ENCODE results near the gene GOLGA6L10.
"Not testable (repeated sequence)": the region's sequence is repeated elsewhere in the genome, so short reads cannot be mapped to it uniquely, and the experiment has no call there.

Gene GOLGA6L10

DNA sequence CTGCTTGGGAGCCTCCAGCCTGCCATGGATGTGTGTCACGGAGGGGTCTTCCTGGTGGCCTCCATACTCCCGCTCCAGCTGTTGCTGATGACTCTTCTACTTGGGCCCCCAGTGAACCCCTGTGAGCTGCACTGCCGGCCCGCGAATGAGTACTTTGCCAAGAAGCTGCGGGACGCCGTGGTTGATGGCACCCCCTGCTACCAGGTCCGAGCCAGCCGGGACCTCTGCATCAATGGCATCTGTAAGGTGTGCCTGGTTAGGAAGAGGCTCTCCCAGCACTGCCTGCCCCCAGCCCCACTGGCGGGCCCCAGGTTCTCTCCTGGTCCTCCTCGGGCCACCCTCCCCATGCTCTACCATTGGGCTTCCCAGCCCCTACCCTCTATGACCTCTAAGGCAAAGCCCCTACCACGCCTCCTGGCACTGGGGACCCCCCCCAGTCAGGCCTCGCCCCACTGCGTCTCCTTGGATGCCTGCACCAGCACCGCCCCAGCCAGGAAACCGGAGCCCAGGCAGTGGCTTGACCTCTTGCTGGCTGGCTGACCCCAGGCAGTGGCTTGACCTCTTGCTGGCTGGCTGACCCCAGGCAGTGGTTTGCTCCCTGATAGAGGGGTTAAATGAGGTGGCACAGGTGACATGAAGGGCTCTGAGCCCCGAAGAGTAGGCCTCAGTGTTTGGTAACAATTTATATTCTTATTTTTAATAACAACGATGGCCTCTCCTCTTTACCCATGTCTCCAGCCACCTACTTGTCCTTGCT is 29.6 kb downstream of the GOLGA6L10 start:
- not testable (repeated sequence) for H3K27ac ChIP-seq (ENCODE audit: insufficient read depth, low read length, poor library complexity, severe bottlenecking); H3K4me3 ChIP-seq (ENCODE audit: insufficient read depth, low read depth, low read length, poor library complexity, severe bottlenecking); DNase-seq; H3K9me3 ChIP-seq (ENCODE audit: control insufficient read depth, low read length); H3K36me3 ChIP-seq (ENCODE audit: control insufficient read depth, insufficient read depth, low read length); H3K27me3 ChIP-seq (replicated peaks; ENCODE audit: control insufficient read depth, insufficient read depth, low read length, poor library complexity, severe bottlenecking); H3K4me1 ChIP-seq (ENCODE audit: control insufficient read depth, insufficient read depth, low read length, poor library complexity, severe bottlenecking)

DNA sequence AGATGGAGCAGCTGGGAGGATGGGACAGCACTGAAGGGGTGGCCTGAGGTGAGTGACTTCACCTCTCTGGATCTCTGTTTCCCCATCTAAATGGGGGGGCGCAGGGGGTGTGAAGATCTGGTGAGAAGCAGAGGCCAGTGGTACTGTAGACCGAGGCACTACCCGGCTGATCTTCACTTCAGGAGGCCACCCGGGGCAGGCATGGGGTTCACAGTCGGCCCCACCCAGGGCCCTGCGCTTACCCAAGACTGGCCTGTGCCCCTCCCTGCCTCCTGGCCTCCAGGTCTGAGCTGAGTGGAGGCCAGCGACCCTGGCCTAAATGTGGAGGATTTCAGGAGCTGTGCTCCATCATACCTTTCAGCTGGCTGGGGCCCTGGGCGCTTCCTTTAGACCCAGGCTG is 31.0 kb downstream of the GOLGA6L10 start:
- H3K27me3 ChIP-seq (replicated peaks; ENCODE audit: control insufficient read depth, insufficient read depth, low read length, poor library complexity, severe bottlenecking); H3K4me3 ChIP-seq (ENCODE audit: insufficient read depth, low read depth, low read length, poor library complexity, severe bottlenecking); H3K36me3 ChIP-seq (ENCODE audit: control insufficient read depth, insufficient read depth, low read length); H3K27ac ChIP-seq (ENCODE audit: insufficient read depth, low read length, poor library complexity, severe bottlenecking); H3K9me3 ChIP-seq (ENCODE audit: control insufficient read depth, low read length); DNase-seq; H3K4me1 ChIP-seq (ENCODE audit: control insufficient read depth, insufficient read depth, low read length, poor library complexity, severe bottlenecking): not testable (repeated sequence)

GRCh38 chr15:82317516-82317915 is 31.8 kb downstream of the GOLGA6L10 start:
- not testable (repeated sequence) for H3K9me3 ChIP-seq (ENCODE audit: control insufficient read depth, low read length); H3K27me3 ChIP-seq (replicated peaks; ENCODE audit: control insufficient read depth, insufficient read depth, low read length, poor library complexity, severe bottlenecking); H3K27ac ChIP-seq (ENCODE audit: insufficient read depth, low read length, poor library complexity, severe bottlenecking); H3K36me3 ChIP-seq (ENCODE audit: control insufficient read depth, insufficient read depth, low read length); DNase-seq; H3K4me3 ChIP-seq (ENCODE audit: insufficient read depth, low read depth, low read length, poor library complexity, severe bottlenecking); H3K4me1 ChIP-seq (ENCODE audit: control insufficient read depth, insufficient read depth, low read length, poor library complexity, severe bottlenecking)

GRCh38 chr15:82317091-82317489 is 32.2 kb downstream of the GOLGA6L10 start:
- no peaks in the 10 kb centered on the region for H3K4me1 ChIP-seq (ENCODE audit: control insufficient read depth, insufficient read depth, low read length, poor library complexity, severe bottlenecking)
- no peaks in the 10 kb centered on the region for H3K27me3 ChIP-seq (replicated peaks; ENCODE audit: control insufficient read depth, insufficient read depth, low read length, poor library complexity, severe bottlenecking)
- H3K36me3 ChIP-seq (ENCODE audit: control insufficient read depth, insufficient read depth, low read length): no peaks in the 10 kb centered on the region
- H3K27ac ChIP-seq (ENCODE audit: insufficient read depth, low read length, poor library complexity, severe bottlenecking): no peak overlapping the region
- no peak for DNase-seq
- no peaks in the 10 kb centered on the region for H3K9me3 ChIP-seq (ENCODE audit: control insufficient read depth, low read length)
- H3K4me3 ChIP-seq (ENCODE audit: insufficient read depth, low read depth, low read length, poor library complexity, severe bottlenecking): no peak overlapping the region

GRCh38 chr15:82316247-82317090 is 32.8 kb downstream of the GOLGA6L10 start:
- H3K9me3 ChIP-seq (ENCODE audit: control insufficient read depth, low read length); H3K27ac ChIP-seq (ENCODE audit: insufficient read depth, low read length, poor library complexity, severe bottlenecking); H3K4me1 ChIP-seq (ENCODE audit: control insufficient read depth, insufficient read depth, low read length, poor library complexity, severe bottlenecking); H3K4me3 ChIP-seq (ENCODE audit: insufficient read depth, low read depth, low read length, poor library complexity, severe bottlenecking); DNase-seq; H3K36me3 ChIP-seq (ENCODE audit: control insufficient read depth, insufficient read depth, low read length); H3K27me3 ChIP-seq (replicated peaks; ENCODE audit: control insufficient read depth, insufficient read depth, low read length, poor library complexity, severe bottlenecking): not testable (repeated sequence)

GRCh38 chr15:82315519-82316246 is 33.6 kb downstream of the GOLGA6L10 start:
- Histone ChIP-seq H3K9me3 (ENCODE audit: control insufficient read depth, low read length) (no peaks in the 10 kb centered on the region), H3K36me3 (ENCODE audit: control insufficient read depth, insufficient read depth, low read length) (no peaks in the 10 kb centered on the region), H3K27ac (ENCODE audit: insufficient read depth, low read length, poor library complexity, severe bottlenecking) (no peak overlapping the region), H3K4me3 (ENCODE audit: insufficient read depth, low read depth, low read length, poor library complexity, severe bottlenecking) (no peak overlapping the region), H3K27me3 (replicated peaks; ENCODE audit: control insufficient read depth, insufficient read depth, low read length, poor library complexity, severe bottlenecking) (no peaks in the 10 kb centered on the region), H3K4me1 (ENCODE audit: control insufficient read depth, insufficient read depth, low read length, poor library complexity, severe bottlenecking) (no peaks in the 10 kb centered on the region)
- DNase-seq: no peak

DNA sequence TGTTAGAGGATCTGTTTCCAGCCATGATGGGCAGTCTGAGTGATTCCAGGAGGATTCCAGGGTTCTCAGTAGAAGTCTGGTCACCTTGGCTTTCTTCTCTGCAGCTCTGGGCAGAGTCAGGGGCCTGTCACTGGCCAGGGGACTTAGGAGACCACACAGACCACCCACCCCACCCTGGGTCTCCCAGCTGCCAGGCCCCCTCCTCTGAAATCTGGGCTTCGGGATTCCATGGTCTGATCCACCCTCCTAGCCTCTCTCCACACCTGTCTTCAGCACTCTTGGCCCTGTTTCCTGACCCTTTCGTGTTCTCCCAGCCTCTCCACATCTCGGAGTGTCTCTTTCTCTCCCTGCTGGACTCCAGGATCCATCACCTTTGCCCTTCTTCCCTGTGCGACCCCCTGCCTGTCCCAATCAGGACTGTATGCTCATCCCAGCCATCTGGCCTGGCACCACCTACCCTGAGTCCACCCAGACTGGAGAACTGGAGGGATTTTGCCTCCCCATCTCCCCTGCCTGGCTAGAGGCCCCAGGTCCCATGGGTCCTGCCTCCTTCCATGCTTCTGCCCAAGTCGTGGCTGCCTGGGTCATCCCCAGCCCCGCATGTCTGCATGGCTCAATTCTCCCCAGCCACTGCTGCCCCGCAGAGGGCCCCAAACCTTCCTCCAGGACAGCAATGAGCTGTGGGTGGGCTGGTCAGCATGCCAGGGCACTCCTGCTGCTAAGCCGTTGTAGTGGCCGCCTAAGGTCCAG is 34.3 kb downstream of the GOLGA6L10 start:
- no peak overlapping the region for H3K27ac ChIP-seq (ENCODE audit: insufficient read depth, low read length, poor library complexity, severe bottlenecking)
- DNase-seq: no peak
- no peaks in the 10 kb centered on the region for H3K9me3 ChIP-seq (ENCODE audit: control insufficient read depth, low read length)
- H3K4me3 ChIP-seq (ENCODE audit: insufficient read depth, low read depth, low read length, poor library complexity, severe bottlenecking): no peak overlapping the region
- H3K4me1 ChIP-seq (ENCODE audit: control insufficient read depth, insufficient read depth, low read length, poor library complexity, severe bottlenecking): no peaks in the 10 kb centered on the region
- H3K36me3 ChIP-seq (ENCODE audit: control insufficient read depth, insufficient read depth, low read length): no peaks in the 10 kb centered on the region
- H3K27me3 ChIP-seq (replicated peaks; ENCODE audit: control insufficient read depth, insufficient read depth, low read length, poor library complexity, severe bottlenecking): no peaks in the 10 kb centered on the region

GRCh38 chr15:82313951-82314768 is 35.1 kb downstream of the GOLGA6L10 start:
- not testable (repeated sequence) for DNase-seq; H3K4me3 ChIP-seq (ENCODE audit: insufficient read depth, low read depth, low read length, poor library complexity, severe bottlenecking); H3K4me1 ChIP-seq (ENCODE audit: control insufficient read depth, insufficient read depth, low read length, poor library complexity, severe bottlenecking); H3K36me3 ChIP-seq (ENCODE audit: control insufficient read depth, insufficient read depth, low read length); H3K27ac ChIP-seq (ENCODE audit: insufficient read depth, low read length, poor library complexity, severe bottlenecking); H3K27me3 ChIP-seq (replicated peaks; ENCODE audit: control insufficient read depth, insufficient read depth, low read length, poor library complexity, severe bottlenecking); H3K9me3 ChIP-seq (ENCODE audit: control insufficient read depth, low read length)

DNA sequence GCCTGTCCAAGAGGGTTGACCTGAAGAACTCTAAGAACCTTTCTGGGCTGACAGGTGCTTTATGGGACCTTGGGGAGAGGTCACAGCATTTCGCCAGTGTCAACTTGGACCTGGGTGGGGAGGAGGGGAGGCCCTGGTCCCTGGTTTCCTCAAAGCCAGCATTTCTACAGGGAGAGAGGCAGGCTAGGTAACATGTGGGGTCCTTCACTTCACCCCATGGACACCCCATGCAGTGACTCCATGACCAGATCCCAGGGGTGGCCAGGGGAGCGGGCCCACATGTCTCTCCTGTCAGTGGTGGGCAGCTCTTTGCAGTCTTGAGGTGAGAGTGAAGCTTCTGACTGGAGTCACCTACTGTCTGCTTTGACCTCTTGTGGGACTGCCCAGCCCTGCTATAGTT is 35.8 kb downstream of the GOLGA6L10 start:
- DNase-seq: no peak
- H3K4me1 ChIP-seq (ENCODE audit: control insufficient read depth, insufficient read depth, low read length, poor library complexity, severe bottlenecking): no peaks in the 10 kb centered on the region
- H3K4me3 ChIP-seq (ENCODE audit: insufficient read depth, low read depth, low read length, poor library complexity, severe bottlenecking): no peak overlapping the region
- H3K36me3 ChIP-seq (ENCODE audit: control insufficient read depth, insufficient read depth, low read length): no peaks in the 10 kb centered on the region
- H3K27me3 ChIP-seq (replicated peaks; ENCODE audit: control insufficient read depth, insufficient read depth, low read length, poor library complexity, severe bottlenecking): no peaks in the 10 kb centered on the region
- H3K27ac ChIP-seq (ENCODE audit: insufficient read depth, low read length, poor library complexity, severe bottlenecking): no peak overlapping the region
- no peaks in the 10 kb centered on the region for H3K9me3 ChIP-seq (ENCODE audit: control insufficient read depth, low read length)

Data from effector memory CD4-positive, alpha-beta T cell (primary cell).